Transverse colon (tissue), 4 donors: ENCODE measurements around the gene SUN1.

Experiments used
- EP300 ChIP-seq: sonication (generic); formaldehyde crosslinking; IDR thresholded peaks from one replicate; pipeline ENCODE4 v1.6.1; 2017; ENCODE audit warnings: antibody characterized with exemption, low read depth
- POLR2A ChIP-seq: fragments of 450-650 bp; IDR thresholded peaks from one replicate; pipeline ENCODE4 v1.6.1; 2016; ENCODE audit warnings: antibody characterized with exemption, mild to moderate bottlenecking, moderate library complexity
- POLR2AphosphoS5 ChIP-seq, 3 donors: sonication (generic); formaldehyde crosslinking; IDR thresholded peaks; one replicate each; pipeline ENCODE4 v1.6.1; 2016; ENCODE audit warnings: antibody characterized with exemption in 3 of 3
- TF ChIP-seq, protein P1 (sequence below), 5 experiments: fragments of 200-600 bp in 3 of 5; fragments of 450-650 bp in 2 of 5; sonication (generic) in 3 of 5; IDR thresholded peaks; 1 replicate in 2 of 5; 2 replicates in 3 of 5; pipeline ENCODE4 v1.5.1; 2016 to 2017; ENCODE audit warnings: antibody characterized with exemption in 5 of 5, inconsistent platforms in 3 of 5, mild to moderate bottlenecking in 2 of 5, moderate library complexity in 1 of 5

DNA sequence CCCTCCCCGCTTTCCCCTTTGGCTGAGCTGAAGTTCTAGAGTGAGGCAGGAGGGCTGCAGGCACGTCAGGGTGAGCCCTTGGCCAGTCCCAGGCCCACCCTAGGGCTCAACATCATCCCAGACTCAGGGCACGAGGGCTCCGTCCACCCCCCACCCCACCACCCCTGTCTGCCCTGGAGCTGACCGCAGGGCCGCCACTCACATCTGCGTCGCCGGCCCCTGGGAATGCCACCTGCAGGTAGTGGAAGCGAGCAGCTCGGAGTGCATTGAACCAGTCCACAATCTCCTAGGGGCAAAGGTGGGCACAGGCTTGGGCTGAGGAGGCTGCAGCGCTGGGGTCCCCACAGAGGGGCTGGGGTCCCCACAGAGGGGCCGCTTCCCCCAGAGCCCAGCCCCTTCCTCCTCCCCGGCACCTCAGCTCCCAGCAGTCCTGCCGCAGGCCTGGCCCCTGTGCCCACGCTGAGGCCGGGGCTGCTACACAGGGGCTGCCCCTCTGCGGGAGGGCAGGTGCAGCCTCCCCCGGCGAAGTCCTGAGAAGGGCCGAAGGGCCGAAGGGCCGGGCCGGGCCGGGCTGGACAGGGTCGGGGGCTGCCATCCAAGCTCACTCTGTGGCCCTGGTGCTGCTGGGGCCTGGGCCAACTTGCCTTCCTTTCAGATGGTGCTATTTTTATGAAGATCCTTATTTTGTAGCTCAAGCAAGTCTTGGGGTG, 68.2 kb downstream of the SUN1 start:
- TF ChIP-seq POLR2AphosphoS5 (IDR thresholded peaks at IDR 0.05) (no peak), EP300 (no peak), POLR2A (no peak)
- TF ChIP-seq, protein P1, sequence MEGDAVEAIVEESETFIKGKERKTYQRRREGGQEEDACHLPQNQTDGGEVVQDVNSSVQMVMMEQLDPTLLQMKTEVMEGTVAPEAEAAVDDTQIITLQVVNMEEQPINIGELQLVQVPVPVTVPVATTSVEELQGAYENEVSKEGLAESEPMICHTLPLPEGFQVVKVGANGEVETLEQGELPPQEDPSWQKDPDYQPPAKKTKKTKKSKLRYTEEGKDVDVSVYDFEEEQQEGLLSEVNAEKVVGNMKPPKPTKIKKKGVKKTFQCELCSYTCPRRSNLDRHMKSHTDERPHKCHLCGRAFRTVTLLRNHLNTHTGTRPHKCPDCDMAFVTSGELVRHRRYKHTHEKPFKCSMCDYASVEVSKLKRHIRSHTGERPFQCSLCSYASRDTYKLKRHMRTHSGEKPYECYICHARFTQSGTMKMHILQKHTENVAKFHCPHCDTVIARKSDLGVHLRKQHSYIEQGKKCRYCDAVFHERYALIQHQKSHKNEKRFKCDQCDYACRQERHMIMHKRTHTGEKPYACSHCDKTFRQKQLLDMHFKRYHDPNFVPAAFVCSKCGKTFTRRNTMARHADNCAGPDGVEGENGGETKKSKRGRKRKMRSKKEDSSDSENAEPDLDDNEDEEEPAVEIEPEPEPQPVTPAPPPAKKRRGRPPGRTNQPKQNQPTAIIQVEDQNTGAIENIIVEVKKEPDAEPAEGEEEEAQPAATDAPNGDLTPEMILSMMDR (IDR thresholded peaks at IDR 0.05), result no peak
